NCI-H460 (cell line): Measurements from ENCODE around the gene NEAT1. TPM values are rescaled to one million over a fixed set of nuclear protein-coding genes. Genes with fewer than 3 reads are reported as not detected.
"Not testable (repeated sequence)": the region's sequence is repeated elsewhere in the genome, so short reads cannot be mapped to it uniquely, and the experiment has no call there.

Source experiments
- DNase-seq: peaks from one replicate; pipeline ENCODE4 v3.0.0-alpha.2; 2016; ENCODE audit warnings: low read depth; ENCODE audit errors: extremely low read depth
- total RNA-seq: library from RNA; depleted of rRNA; stranded (reverse); fragments of >200 nt; shearing (Covaris generic); gene quantifications from 2 replicates; pipeline ENCODE4 v1.2.3, GENCODE V29; 2014

Gene NEAT1
- total RNA-seq, 1 experiment from 2014 or later, result 58.2 TPM

DNA sequence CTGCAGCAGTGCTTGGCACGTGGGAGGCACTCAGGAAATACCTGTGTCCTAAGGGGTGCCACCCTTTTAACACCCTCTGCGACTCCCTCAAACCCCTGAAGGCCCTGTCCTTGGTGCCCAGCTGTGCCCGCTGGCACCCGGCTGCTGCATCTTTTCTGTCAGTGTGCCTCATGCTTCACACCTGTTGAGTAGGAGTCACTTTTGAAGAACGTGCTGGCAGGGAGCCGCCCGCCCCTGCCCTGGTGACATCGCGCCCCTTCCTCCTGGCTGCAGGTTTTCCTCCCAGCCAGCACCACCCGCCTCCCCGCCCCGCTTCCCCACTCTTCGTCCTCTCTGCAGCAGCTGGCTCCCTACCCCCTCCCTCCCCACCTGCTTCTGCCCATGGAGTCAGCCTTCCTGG is 18.4 kb upstream of the NEAT1 start:
- DNase-seq, result no peak

GRCh38 chr11:65404638-65405339 is 17.8 kb upstream of the NEAT1 start:
- no peak for DNase-seq

DNA sequence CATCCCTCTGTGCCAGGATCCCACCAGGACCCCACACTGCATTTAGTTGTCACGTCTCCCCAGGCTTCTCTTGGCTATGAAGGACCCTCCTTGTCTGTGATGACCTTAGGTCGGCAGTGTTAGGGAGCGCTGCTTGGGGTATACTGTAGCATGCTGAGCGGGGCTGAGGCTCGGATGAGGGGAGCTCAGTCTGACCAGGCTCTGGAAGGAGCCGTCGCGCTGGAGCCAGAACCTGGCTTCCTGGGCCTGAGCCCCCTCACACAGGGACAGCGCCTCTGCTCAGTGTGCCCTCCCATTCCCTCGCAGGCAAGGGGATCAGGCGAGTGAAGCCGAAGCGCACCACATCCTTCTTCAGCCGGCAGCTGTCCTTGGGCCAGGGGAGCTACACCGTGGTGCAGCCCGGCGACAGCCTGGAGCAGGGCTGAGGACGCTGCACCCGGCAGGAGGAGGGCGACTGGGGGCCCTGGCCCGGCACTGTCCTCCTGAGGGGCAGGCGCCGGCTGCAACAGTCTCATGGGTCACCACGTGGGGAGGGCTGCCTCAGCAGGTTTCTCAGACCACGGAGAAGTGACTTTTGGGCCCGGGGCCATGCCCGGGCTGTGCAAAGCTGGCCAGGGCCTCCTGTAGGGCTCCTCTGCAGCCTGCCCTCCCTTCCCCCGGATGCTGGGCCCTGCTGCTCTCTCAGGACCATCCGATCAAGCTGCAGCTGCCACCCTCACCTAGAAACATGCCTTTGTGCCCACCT is 11.5 kb upstream of the NEAT1 start:
- DNase-seq, result no peak

- DNase-seq, result no peak
Measured at GRCh38 chr11:65411681-65412070, 10.9 kb upstream of the NEAT1 start.

DNA sequence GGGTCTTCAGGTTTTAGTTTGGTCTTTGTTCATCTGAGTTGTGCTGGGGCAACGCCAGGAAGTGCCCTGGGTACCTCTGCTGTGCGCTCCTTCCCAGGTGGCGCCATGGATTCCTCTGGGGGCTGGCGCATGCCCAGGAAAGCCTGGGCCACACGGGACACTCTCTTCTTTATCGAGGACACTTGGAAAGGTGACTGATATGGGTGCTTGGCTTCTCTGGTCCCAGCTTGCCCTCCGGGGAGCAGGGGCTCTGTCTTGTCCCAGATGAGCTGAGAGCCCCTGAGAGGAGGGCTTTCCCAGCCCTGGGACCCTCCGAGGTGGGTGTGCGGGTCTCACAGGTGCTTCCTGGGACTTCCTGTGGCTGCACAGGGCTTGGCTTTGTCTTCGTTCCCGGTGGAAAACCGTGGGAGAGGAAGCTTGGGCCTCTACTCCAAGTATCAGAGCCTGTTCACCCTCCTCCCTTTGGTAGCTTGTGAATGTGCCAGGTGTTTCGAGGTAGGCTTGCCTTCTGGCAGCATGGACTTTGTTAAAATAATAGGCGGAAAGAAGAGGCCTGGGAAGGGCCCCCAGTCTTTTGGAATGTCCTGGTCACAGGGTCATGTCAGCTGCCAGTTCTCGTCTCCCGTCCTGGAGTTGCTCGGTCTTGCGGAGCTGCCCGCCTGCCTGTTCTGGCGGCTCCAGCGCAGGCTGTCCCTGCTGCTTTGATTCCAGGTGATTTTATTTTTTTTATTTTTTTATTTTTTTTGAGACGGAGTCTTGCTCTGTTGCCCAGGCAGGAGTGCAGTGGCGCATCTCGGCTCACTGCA is 10.1 kb upstream of the NEAT1 start:
- no peak for DNase-seq

DNA sequence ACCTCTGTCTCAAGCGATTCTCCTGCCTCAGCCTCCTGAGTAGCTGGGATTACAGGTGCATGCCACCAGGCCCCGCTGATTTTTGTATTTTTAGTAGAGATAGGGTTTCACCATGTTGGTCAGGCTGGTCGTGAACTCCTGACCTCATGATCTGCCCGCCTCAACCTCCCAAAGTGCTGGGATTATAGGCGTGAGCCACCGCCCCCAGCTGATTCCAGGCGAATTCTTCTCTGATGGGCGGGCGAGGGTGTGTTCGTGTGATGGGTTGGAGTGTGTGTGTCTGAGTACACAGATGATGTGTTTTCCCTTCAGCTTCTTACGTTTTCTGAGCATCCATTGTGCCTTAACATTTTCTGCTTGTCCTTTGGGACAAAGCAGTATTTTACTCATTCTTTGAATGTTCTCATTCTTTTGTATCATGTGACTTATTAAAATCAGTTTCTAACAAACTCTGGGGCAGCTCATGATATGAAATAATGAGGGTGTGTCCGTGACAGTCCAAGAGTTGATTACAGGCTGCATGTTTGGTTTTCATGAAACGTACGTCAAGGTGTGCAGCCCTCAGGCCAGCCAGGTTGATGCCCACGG is 9.4 kb upstream of the NEAT1 start:
- DNase-seq, result not testable (repeated sequence)

DNA sequence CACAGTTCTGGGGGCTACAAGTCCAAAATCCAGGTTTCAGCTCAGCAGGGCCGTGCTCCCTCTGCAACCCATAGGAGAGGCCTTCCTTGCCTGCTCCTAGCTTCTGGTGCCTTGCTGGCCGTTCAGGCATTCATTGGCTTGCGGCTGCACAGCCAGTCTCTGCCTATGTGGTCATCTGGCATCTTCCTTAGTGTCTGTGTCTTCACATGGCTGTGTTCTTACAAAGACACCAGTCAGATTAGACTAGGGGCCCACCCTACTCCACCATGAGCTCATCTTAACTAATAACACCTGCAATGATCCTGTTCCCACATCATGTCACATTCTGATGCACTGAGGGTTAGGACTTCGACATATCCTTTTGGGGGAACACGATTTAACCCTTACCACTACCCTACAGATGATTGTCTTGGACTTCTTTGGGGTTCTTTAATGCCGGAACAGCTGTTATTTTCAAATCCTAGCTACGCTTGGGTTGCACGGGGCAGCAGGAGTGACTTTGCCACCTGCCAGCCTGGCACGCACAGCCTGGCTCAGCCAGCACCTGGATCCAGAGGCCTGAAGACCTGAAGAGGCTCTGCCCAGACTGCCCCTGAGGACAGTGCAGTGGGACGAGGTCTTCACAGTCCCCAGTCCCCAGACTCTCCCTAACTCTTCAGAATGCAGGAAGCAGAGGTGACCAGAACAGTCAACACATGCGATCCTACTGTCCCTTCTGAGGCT is 7.7 kb upstream of the NEAT1 start:
- no peak for DNase-seq

GRCh38 chr11:65415499-65416340 is 6.9 kb upstream of the NEAT1 start:
- DNase-seq, result no peak

DNA sequence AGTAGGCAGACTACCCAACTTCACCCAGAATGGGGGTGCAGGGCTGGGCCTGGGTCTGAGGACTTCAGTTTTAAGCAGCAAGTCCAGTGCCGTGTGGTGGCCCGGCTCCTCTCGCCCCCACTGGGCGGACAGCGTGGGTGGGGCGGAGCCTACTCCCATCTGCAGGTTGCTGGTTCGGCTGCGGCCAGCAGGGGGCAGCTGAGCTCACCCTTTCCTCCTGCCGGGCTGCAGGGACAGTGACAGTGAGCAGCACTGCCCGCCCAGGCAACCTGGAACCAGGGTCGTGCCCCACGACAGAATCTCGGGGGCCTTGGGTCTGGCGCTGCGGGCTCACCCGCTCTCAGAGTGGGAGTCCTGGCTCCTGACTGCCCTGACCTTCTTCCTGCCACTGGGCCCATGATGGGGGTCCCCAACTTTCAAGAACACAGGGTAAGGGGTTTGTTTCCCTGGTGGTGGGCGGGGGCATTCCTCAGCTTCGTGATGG is 6.2 kb upstream of the NEAT1 start:
- peak; percentile 77 for DNase-seq

DNA sequence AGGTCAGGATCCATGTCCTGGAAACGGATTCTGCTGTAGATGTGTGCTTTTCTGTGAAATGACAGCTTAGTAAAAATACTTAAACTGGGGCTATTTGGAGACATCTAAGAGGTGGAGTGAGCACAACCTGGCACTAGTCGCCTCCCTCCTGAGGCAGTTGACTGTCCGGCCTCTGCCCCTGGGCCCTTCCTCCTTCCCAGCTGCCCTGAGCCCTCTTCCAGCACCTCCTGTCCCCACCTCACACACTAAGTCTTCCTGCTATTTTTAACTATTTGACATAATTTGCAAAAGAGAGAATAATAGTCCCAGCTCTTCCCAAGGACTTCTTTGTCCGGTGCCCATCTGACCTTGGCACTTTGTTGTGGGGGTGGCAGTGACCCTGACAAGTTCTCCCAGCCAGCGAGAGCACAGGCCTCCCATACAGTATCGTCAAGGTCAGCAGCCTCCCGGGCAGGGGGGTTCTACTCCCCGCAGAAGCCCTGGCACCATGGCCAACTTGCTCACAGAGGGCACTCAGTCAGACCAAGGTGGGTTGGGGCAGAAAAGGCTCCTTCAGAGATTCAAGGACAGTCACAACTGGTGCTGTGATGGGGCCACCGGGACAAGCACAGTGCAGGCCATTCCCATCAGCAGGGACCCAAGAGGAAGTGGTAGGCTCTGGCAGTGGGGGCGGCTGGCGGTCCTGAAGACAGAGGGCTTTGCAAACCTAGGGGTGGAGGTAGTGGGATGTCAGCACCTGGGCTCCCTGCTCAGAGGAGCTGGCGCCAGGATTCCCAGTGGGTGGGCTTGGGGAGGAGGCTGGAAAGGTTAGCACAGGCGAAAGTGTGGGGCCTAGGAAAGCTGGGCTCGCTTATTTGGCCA is 5.5 kb upstream of the NEAT1 start:
- DNase-seq, result no peak

DNA sequence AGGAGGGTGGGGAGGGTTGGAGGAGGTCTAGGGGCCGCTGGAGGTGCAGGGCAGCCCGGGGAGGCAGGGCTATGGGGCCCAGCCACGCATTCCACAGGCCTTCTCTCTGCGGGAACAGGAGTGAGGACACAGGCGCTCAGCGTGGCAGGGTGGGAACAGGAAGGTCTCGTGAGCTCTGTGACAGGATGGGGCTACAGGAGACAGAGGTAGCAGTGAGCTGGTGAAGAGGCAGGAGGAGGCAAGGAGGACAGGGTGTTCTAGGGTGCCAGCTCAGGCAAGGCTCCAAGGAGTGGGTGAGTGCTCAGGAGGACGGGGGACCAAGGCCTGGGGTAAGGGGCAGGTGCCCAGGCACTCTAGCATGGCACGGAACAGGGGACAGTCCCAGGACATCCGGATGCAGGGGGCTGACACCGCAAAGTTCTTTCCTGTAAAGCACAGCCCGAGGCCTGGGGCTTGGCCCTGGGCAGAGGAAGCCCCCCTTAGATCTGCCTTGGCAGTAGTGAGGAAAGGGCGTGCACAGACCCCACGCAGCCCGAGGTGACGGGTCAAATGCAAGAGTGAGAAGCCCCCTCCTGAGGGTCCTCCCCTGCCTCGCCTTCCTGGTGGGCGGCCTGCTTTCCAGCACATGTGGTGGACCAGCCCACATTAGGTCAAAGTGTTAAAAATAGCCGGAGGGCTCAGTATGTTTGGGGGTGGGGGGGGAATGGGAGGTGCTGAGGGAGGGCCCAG is 4.7 kb upstream of the NEAT1 start:
- no peak for DNase-seq

DNA sequence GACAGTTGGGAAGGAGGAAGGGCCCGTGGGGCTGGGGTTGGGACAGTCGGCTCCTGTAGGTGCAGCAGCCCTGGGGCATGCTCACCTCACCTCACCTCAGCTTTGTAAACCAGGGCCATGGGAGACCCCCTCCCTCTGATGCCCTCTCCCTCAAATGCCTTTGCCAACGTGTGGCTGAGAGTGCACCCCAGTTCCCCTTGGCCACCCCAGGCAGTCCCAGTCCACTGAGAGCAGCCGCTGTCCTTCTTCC is 4.2 kb upstream of the NEAT1 start:
- DNase-seq, result no peak

DNA sequence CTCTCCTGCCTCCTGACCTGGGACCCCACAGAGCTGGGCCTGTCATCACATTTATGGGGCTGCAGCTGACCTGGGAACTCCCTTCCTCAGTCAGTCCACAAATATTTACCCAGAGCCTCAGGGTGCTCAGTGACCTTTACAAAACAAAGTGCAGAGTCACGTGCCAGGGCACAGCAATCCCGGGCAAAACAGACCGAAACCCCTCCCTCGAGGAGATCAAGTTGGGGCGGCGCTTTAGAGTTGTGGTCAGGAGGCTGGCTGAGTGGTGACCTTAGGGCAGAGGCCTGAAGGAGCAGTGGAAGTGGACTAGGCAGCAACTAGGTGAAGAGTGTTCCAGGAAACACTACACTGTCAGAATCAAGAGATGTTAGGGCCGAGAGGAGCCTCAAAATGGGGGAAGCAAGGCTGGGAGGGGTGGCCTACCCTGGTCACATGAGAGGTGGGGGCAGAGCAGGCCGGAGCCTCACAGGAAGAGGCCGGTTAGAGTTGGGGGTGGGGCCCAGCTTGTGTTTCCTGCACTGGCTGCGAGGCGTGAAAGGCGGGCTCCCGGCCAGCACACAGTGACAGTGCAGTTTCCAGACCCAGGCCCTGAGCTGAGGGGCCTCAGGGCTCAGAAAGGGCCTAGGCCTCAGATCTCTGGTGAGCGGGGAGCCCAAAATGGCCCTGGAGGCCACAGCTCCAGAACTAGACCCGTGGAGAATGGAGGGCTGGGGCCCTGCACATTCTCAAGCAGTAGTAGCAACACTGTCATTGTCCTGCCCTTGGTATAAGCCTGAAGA is 3.7 kb upstream of the NEAT1 start:
- DNase-seq, result peak; percentile 96

GRCh38 chr11:65419460-65419771 is 3.2 kb upstream of the NEAT1 start:
- no peak for DNase-seq

DNA sequence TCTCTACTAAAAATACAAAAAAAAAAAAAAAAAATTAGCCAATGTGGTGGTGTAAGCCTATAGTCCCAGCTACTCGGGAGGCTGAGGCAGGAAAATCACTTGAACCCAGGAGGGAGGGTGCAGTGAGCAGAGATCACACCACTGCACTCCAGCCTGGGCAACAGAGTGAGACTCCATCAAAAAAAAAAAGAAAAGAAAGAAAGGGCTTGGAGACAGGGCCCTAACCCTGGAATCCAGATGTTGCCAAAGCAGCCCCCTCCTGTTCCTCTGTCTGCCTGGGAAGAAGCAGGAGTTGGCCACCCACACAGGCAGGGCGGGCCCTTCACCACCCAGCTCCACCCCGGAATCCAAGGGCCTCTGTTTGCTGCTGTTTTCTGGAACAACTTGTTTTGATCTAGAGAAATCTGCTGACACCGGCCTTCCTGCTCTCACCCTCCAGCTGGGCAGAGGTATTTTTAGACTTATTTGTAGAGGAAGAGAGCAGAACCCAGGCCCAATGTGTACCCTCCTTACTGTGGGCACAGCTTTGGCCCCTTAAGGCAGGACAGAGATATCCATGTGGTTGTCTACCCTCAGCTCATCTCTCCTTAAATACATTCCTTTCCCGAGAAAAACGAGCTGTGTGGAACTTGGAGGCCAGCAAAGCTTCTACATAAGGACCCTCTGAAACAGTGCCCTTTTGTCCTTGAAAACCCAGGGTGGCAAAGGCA is 2.7 kb upstream of the NEAT1 start:
- DNase-seq, result peak; percentile 90

- no peak for DNase-seq
Measured at GRCh38 chr11:65420506-65420905, 2.1 kb upstream of the NEAT1 start.
